AG08396 (cell line): Measurements from ENCODE around the gene EIPR1.
A peak's percentile ranks its signal among the peaks of the same experiment; 100 is the strongest.

Experiments
- DNase-seq: peaks from one replicate; pipeline ENCODE4 v3.0.0; 2012; ENCODE audit warnings: low spot score, mixed read lengths

EIPR1 gene

DNA sequence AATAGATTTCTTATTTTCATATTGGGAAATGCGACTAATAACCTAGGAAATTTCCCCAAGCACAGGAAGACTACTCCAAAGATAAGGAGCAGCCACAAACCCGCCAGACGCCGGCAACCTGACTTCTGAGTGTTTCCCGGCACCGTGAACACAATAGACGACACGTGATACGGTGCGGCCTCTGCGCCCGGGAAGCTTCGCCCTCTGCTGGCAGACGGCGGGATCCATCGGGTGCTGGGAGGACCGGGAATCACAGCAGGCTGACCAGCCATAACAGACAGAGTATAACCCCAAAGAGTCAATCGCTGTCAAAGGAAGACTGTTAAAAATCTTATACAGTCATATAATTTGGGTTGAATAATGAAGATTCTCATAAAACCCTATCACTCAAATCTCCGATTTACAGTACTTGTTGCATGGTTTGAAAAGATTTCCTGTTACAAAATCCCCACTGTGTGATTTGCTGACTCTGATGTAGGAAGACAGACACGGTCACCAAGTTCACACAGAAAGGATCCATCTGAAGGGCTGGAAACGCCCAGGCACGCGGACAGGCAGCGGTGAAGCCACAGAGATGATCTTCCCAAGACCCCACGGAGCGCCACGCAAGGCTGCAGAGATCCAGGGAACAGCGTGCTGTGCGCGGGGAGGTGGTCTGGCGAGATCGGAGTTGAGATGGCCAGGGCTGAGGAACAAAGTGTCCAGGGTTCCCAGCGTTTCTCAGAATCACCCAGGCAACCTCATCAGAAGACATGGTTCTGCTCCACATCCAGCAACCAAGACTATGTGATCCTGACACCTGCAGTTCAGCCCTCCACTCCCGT lies 73.8 kb downstream of the EIPR1 start:
- DNase-seq, result peak; percentile 94

DNA sequence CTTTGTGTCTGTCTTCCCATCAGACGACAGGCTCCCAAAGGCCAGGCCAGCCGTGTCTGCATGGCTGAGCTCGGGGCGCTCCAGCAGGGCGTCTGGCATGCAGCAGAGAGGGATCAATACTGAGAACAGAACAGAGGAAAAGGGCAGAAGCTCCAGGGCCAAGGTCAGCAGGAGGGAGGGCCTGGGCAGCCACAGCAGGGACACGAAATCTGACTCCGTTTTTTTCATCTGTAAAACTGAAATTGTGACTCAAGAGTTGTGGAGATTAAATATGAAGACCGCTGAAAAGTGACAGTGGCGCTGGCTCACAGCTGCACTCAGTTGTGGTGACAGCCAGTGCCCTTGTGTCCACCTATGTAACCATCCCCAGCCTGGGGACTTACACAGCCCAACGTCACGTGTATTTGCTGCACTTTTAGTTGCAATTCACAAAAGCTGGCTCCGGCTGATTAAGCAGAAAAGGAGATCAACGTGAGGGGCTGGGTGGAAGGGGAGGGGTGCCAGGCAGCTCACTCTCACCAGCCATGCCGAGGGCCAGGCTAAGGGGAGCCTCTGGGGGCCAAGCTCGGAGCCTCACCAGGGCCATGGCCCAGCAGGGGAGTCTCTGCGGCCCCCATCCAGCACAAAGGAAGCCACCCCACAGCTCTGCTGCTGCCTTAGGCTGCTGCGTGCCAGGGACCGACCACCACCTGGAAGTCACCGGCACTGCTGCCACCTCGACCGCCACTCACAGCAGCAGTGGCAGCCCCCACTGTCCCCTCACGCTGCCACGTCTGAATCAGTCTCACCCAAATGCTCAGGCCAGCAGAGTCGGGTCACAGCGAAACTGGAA lies 74.7 kb downstream of the EIPR1 start:
- no peak for DNase-seq

DNA sequence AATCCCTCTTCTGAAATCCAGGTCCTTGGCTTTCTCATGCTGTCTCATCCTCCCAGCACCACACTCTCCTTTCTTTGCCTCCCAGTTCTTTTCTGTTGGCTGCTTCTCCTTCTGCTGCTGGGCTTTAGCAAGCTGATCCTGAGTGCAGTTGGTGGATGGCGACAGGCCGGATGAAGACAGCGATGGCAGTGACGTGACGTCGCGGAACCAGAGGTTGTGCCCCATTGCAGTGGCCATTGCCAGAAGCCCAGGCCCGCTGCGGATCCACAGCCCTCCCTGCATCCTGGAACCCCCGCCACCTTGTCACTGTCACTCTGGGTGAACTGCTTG lies 75.2 kb downstream of the EIPR1 start:
- DNase-seq, result no peak

DNA sequence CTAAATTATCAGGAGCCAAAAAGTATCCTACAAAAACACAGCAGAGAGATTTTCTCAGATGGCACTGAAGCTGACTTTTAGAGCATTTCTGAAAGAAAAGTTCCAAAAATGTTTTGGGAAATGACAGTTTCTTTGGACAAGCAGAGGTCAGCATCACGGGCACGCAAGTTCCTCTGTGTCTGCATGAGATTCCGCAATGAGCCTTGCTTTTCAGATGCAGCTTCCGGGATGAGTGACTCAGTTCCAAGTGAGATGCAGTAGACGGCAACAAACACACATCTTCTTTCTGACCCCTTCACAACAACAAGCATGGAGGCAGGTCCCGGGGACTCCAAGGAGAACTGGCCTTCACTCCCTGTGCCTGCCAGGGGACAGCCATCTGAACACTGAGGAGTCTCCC lies 76.6 kb downstream of the EIPR1 start:
- DNase-seq, result no peak

DNA sequence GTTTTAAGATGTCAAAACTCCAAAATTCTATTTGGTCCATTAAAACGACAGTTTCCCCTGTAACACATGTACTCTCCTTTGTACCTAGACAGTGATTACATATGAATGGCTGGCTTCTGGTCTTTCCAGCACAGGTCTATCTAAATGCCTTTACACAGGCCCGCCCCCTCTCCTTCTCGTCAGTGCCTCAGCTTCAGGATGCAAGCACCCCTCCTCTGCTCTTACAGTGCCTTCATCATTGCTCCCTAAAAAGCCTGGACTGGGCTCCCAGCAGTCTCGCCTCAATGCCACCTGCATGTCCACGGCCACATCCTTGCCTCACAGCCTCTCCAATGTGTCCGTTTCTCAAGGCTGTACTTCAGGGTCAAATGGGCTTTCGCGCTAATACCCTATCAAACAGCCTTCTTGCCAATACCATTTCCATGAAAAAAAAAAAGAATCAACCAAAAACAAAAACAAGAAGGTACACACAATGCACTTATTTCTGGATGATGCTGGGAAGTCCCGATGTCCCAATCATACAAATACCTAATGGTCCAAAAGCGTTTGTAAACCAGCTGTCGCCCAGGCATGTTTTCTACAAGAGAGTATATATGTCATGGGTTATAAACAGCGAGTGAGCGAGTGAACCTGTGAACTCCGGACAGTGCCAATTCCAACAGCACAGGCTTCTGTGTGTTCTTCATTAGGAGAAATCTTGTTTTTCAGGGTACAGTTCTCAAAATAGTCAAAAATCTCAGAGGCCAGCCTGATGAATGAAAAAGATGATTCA lies 77.2 kb downstream of the EIPR1 start:
- no peak for DNase-seq

DNA sequence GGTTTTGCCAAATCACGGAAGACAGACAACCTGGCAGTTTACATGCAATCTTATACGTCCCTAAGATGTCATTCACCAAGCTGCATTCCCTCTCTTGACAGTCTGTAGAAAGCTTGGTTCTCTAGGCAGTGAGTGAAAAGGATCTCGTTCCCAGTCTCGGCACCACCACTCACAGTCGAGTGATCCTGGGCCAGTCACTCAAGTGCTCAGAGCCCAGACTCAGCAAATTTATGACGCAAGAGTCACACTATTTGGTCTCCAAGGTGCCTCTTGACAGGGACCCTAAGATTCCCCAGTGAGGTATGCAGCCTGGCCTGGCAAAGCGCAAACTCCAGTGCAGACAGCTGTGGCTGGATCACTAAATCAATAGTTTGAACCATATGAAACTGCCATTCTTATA lies 77.9 kb downstream of the EIPR1 start:
- DNase-seq, result no peak

DNA sequence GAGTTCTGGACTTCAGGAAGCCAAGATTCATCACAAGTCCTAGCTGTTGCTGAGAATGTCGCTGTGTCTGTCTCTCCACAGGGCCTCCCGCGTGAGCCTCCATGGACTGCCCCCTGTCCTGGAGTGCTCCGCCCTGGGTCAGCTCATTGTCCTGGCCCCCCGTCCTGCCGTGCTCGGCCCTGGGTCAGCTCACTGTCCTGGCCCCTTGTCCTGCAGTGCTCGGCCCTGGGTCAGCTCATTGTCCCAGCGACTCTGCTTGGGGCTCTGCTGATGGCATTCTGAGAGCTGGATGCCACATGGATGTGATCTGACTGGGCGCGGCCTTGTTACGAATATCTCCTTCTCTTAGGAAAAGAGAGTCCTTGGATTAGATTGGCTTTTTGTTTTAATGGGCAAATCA lies 78.5 kb downstream of the EIPR1 start:
- no peak for DNase-seq

DNA sequence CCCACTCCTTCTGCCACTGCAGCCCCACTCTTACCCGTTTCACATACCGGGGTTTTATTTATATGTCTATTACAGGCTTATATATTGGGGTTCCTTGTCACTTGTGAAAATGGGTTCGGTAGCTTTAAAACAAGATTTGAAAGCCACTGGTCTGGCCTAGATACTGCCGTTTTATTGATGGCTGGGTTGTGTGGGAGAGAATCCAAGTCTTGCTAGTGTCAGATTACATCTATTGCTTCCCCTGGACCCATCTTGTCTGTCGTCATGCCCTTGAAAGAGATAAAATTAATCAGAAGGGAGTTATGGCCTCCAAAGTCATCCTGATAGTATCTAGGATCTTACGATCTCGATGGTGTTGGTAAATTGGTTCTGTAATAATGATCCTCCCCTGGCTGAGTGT lies 79.4 kb downstream of the EIPR1 start:
- no peak for DNase-seq

DNA sequence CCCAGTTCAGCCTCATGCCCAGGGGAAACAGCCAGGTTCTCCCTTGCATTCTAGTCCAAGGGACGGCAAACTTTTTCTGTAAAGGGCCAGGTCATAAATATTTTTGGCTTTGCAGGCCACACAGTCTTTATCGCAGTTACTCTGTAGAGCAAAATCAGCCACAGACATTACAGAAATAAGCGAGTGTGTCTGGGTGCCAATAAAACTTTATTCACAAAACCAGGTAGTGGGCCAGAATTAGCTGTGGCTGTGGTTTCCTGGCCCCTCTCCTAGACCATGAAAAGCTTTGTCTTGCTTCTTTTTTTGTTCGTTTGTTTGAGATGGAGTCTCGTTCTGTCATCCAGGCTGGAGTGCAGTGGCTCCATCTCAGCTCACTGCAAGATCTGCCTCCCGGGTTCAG lies 80.1 kb downstream of the EIPR1 start:
- no peak for DNase-seq

DNA sequence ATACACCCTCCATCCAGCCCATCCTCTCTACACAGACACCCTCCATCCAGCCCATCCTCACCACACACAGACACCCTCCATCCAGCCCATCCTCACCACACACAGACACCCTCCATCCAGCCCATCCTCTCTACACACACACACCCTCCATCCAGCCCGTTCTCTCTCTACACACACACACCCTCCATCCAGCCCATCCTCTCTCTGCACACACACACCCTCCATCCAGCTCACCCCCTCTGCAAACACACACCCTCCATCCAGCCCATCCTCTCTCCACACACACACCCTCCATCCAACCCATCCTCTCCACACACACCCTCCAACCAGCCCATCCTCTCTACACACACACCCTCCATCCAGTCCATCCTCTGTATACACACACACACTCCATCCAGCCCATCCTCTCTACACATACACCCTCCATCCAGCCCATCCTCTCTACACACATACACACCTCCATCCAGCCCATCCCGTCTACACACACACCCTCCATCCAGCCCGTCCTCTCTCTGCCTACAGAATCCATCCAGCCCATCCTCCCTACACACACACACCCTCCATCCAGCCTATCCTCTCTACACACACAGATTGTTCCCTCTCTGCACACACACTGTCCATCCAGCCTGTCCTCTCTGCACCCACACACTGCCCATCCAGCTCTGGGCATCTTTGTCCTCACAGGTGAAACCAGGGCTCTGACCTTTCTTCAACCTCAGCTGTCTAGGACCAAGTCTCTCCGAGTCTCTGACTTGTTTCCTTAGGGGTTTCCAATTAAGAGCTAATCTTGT lies 81.2 kb downstream of the EIPR1 start:
- no peak for DNase-seq

DNA sequence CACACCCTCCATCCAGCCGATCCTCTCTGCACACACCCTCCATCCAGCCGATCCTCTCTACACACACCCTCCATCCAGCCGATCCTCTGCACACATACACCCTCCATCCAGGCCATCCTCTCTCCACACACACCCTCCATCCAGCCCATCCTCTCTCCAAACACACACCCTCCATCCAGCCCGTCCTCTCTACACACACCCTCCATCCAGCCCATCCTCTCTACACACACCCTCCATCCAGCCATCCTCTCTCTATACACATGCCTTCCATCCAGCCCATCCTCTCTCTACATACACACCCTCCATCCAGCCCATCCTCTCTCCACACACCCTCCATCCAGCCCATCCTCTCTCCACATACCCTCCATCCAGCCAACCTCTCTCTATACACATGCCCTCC lies 83.1 kb downstream of the EIPR1 start:
- DNase-seq, result no peak

DNA sequence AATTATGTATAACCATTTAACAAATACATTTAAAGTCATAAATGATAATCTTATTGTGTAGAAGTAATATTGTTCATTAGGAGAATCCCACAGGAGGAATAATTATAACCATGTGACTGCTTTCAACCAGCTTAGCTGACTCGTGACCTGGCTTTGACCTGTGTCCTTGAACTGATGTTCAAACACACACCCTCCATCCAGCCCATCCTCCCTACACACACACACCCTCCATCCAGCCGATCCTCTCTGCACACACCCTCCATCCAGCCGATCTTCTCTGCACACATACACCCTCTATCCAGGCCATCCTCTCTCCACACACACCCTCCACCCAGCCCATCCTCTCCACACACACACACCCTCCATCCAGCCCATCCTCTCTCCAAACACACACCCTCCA lies 83.5 kb downstream of the EIPR1 start:
- no peak for DNase-seq

DNA sequence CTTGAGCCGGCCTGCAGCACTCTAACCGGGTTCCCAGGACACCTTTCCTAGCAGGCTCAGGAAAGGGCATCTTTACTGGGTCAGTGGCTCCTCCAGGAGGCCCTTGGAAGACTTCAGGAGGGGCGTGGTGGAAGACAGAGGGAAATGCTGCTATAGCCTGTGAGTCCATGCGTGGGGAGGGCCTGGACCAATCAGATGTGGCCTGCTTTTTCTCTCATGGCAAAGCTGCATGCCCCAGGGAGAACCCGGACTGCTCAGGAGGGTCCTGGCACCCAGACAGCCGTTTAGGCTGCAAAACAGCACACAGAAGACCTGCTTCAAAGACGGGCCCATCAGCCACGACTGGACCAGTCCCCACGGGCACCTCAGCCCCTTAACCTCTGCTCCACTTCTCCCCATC lies 84.4 kb downstream of the EIPR1 start:
- no peak for DNase-seq

DNA sequence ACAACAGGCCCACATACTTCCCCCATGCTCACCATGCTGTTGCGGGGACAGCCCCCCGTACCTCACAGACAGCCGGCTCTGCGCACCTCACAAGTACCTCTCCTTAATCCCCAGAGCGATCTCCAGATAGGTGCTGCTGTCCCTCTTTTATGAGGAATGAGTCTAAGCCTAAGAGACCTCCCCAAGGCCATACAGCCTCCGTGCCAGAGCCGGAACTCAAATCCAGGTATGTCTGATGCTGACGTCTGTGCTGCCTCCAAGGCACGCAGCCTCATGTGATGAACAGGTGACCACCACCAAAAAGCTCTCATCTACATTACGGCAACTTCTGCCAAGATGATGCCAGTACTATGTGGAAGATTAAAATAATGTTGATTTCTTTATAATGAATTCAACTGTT lies 85.2 kb downstream of the EIPR1 start:
- no peak for DNase-seq

DNA sequence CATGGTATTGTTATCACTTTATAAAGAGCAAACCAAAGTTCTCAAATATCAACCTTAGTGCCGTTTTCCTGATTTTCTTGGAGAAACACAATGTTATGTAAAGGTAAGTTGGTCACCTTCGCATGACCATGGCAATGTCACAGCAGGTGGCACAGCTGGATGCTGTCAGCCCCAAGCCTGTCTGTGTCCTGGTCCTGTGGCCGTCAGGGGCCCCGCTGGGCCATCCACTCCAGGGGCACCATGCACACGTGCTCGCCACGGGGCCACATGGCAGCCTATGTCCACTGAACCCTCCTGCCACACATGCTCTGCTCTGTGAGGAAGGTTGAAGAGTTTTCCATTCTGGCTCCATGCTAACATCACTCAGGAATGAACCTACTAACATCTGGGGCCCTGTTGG lies 85.9 kb downstream of the EIPR1 start:
- no peak for DNase-seq

DNA sequence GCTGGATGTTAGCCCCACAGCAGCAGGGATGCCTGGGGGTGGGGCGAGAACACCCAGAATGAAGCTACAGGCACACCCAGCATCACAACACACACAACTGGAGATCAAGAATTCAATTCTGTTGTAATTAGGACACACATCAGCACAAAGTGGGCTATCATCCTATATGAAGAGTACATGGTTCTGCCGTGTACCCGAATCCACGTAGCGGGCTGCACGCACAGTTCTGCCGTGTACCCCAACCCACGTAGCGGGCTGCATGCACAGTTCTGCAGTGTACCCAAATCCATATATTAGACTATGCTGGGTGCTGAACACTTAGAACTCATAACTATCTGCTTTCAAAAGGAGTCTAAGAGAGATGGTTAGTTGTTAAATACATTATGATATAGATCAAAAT lies 86.5 kb downstream of the EIPR1 start:
- no peak for DNase-seq

DNA sequence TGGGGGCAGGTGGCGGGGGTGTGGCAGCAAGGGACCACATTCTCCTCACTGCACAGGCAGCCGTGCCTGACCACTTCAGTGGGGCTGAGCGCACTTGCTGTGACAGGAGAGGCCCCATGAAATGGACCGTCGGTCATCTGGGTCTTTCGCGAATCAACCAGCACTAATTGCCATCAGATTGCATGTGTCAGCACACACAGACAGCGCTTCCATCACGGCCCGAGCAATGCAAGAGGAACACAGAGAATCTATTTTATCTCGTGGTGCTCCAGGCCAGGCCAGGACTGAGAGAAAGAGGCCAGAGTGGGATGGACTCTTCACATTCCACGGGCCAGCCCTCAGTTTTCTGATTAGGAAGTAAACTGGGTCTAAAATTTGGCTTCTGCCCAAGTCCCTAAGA lies 87.0 kb downstream of the EIPR1 start:
- no peak for DNase-seq

DNA sequence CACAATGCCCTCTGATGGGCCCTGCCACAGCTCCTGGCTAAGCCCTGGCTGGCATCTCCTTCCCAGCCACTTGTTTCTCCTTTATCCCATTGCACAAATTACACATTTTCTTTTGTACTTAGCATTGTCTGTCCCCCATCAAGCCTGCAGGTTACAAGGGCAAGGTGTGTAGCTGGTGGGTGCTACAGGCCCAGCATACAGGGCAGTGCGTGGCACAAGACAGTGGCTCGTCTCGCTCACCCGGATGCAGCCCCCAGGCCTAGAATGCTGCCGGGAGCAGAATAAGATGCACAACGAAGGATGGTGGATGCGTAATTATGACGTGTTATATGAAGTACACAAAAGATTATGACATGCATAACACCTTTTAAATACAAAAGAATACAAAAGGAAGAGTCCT lies 87.6 kb downstream of the EIPR1 start:
- DNase-seq, result no peak

DNA sequence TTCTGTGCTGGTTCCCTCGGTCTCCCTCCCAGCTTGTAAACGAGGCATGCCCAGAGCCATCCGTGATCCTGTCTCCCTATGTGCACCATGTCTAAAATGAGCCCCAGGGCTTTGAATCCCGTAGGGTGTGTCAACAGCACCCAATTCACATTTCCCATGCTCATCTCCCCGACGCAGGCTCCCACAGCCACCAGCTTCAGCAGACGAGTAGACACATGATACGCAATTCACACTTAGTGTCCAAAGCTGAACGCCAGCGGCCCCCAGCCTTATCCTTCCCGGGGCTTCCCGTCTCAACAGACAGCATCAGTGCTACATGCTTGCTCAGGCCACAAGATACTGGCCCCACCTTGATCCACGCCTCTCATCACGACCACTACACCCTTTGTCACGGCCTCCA lies 88.1 kb downstream of the EIPR1 start:
- no peak for DNase-seq

DNA sequence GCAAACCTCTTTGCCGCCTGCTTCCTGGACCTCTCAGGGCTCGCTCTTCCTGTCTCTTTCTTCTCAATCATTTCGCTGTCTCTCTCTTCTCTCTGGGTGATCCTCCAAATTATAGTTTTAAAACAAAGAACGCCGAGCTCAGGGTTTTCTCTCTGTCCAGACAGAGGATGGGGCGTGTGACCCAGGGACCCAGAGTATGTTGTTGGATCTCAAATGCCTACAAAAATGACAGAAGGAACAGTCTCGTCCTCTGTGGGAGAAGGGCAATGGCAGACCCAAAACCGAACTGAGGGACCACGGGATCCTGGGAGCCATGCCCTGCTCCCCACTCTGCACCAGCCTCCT lies 88.5 kb downstream of the EIPR1 start:
- no peak for DNase-seq

DNA sequence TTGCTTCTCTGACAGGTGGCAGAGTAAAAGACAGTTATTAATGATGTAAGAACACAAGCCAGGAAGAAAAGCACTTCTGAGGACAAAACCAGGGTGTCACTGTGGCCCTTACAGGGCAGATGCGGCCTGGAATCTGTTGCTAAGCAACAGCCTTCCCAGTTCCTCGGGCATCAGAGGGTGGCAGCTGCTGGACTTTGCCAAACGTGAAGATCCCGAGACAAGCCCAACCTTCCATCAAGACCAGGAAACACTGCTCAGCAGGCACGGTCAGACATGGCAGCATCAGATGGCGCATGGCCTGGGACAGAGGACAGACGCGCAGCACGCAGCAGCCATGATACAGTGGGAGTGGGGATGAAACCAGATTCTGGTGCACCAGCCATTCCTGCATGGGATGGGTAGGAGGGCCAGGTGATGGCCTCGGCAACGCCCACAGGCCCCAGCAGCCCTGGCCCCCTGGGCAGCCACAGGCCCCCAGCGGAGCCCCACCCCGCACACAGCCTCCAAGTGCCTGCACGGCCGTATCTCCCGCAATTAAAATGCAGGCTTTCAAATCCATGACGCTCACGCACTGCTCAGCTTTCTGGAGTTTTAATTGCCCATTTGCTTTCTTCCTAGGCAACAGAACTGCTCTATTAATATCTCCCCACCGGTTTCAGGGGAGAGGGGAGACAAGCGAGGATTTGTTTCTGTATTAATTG lies 89.0 kb downstream of the EIPR1 start:
- no peak for DNase-seq

DNA sequence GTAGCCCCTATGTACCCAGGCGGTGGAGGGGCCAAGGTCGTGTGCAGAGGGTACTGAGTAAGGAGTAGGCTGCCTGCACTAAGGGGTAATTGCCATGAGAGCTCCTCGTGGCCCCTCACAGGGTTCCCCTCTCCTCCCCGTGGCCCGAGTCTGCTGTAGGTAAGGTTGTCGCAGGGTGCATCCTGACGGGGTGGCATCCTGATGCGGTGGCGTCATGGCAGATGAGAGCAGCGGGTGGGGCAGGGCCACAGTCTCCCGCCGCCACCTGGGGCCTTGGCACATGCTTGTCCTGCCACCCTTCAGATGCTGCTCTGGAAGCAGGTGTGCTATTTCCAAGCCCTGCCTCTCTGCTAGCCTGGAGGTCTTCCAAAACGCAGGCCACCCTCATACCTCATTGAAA lies 89.7 kb downstream of the EIPR1 start:
- no peak for DNase-seq
